ENCODE measurements around the gene SDK1. TPM values are rescaled to one million over a fixed set of nuclear protein-coding genes. Genes with fewer than 3 reads are reported as not detected.
"Not testable (repeated sequence)": the region's sequence is repeated elsewhere in the genome, so short reads cannot be mapped to it uniquely, and the experiment has no call there.

Gene SDK1
- total and polyA plus RNA-seq, 2 donors (not counting 3 experiments of a cell fraction or from before 2014, with no cell fraction given), result 1.6 to 3.9 TPM

- intact Hi-C loops (cut with micrococcal nuclease) (no loop called here), dilution Hi-C loops (cut with MboI; ENCODE audit: extremely low pct_ligation_motif_present, low sequenced_read_pairs) (no loop called here)
- FAIRE-seq, result no peak
- no TSS peak for BruUV-seq (replicated peaks)
- H3K4me1 ChIP-seq (ENCODE audit: control insufficient read depth, extremely low read depth, insufficient read depth, low read length), result no peaks in the 10 kb centered on the region
- no peak overlapping the region for H2AFZ ChIP-seq (ENCODE audit: low read depth, low read length)
- H3K36me3 ChIP-seq (ENCODE audit: control insufficient read depth in 2 of 2, extremely low read depth in 1 of 2, insufficient read depth in 2 of 2, low read length in 2 of 2), result no peaks in the 10 kb centered on the region
- H3K4me3 ChIP-seq (replicated peaks in 1 of 3; ENCODE audit: insufficient read depth in 1 of 3, low read depth in 1 of 3, low read length in 3 of 3), result no peak overlapping the region
- no peaks in the 10 kb centered on the region for H4K20me1 ChIP-seq (replicated peaks; ENCODE audit: control insufficient read depth, extremely low read depth, insufficient read depth, low read length)
- H3K79me2 ChIP-seq (ENCODE audit: control insufficient read depth, insufficient read depth, low read length), result no peaks in the 10 kb centered on the region
- H3K9ac ChIP-seq (replicated peaks; ENCODE audit: extremely low read depth, insufficient read depth, low read length), result no peak overlapping the region
- no peaks in the 10 kb centered on the region for H3K9me3 ChIP-seq (replicated peaks; ENCODE audit: control insufficient read depth, insufficient read depth, low read length)
- H3K27ac ChIP-seq (ENCODE audit: insufficient read depth, low read depth, low read length), result no peak overlapping the region
- no peak for DNase-seq (ENCODE audit: low read depth, low spot score)
- no peaks in the 10 kb centered on the region for H3K9me1 ChIP-seq (replicated peaks; ENCODE audit: control insufficient read depth, extremely low read depth, insufficient read depth, low read length)
- ChIA-PET CTCF (no interaction called here), POLR2A (no interaction called here)
- TF ChIP-seq POLR2AphosphoS5 (IDR thresholded peaks at IDR 0.05; ENCODE audit: insufficient read depth, low read depth, low read length) (no peak), GATA2 (IDR thresholded peaks at IDR 0.05; ENCODE audit: insufficient read depth, insufficient read length, low read depth, low read length) (no peak), MYC (IDR thresholded peaks at IDR 0.05; ENCODE audit: low read depth, low read length) (no peak), POLR2A (IDR thresholded peaks at IDR 0.05; ENCODE audit: low read depth, low read length) (no peak), FOS (IDR thresholded peaks at IDR 0.05; ENCODE audit: borderline replicate concordance, insufficient read depth, low read length) (no peak), JUN (IDR thresholded peaks at IDR 0.05; ENCODE audit: borderline replicate concordance, insufficient read depth, insufficient read length, low read depth) (no peak), CTCF (IDR thresholded peaks at IDR 0.05; ENCODE audit: extremely low read depth in 1 of 2, insufficient read depth in 1 of 2, low read depth in 1 of 2, low read length in 2 of 2) (no peak), EZH2 (IDR thresholded peaks at IDR 0.05; ENCODE audit: borderline replicate concordance, low read depth, low read length, severe bottlenecking) (no peak), MAX (IDR thresholded peaks at IDR 0.05; ENCODE audit: insufficient read depth, insufficient read length) (no peak)
- no peaks in the 10 kb centered on the region for H3K27me3 ChIP-seq (ENCODE audit: control insufficient read depth in 2 of 2, insufficient read depth in 2 of 2, low read length in 2 of 2)
- H3K4me2 ChIP-seq (ENCODE audit: insufficient read depth, low read length), result no peak overlapping the region
These were observed 960.5 kb downstream of the SDK1 start for GRCh38 chr7:4261601-4261960.

- CTCF ChIA-PET; H3K9ac ChIP-seq (replicated peaks; ENCODE audit: extremely low read depth, insufficient read depth, low read length); DNase-seq (ENCODE audit: low read depth, low spot score); H3K9me1 ChIP-seq (replicated peaks; ENCODE audit: control insufficient read depth, extremely low read depth, insufficient read depth, low read length); dilution Hi-C loops (cut with MboI; ENCODE audit: extremely low pct_ligation_motif_present, low sequenced_read_pairs); H4K20me1 ChIP-seq (replicated peaks; ENCODE audit: control insufficient read depth, extremely low read depth, insufficient read depth, low read length); H3K79me2 ChIP-seq (ENCODE audit: control insufficient read depth, insufficient read depth, low read length); H3K4me1 ChIP-seq (ENCODE audit: control insufficient read depth, extremely low read depth, insufficient read depth, low read length); POLR2A ChIA-PET; H3K4me3 ChIP-seq (replicated peaks in 1 of 3; ENCODE audit: insufficient read depth in 1 of 3, low read depth in 1 of 3, low read length in 3 of 3); FAIRE-seq; H3K4me2 ChIP-seq (ENCODE audit: insufficient read depth, low read length); H3K36me3 ChIP-seq (ENCODE audit: control insufficient read depth in 2 of 2, extremely low read depth in 1 of 2, insufficient read depth in 2 of 2, low read length in 2 of 2); intact Hi-C loops (cut with micrococcal nuclease); H3K27me3 ChIP-seq (ENCODE audit: control insufficient read depth in 2 of 2, insufficient read depth in 2 of 2, low read length in 2 of 2); H2AFZ ChIP-seq (ENCODE audit: low read depth, low read length); H3K27ac ChIP-seq (ENCODE audit: insufficient read depth, low read depth, low read length); H3K9me3 ChIP-seq (replicated peaks; ENCODE audit: control insufficient read depth, insufficient read depth, low read length); BruUV-seq (replicated peaks): not testable (repeated sequence)
These were observed 963.2 kb downstream of the SDK1 start for GRCh38 chr7:4264206-4264605.

Data from endothelial cell of umbilical vein (primary cell).